GM06990 (cell line): Measurements from ENCODE around the gene HMCN1.
A peak's percentile ranks its signal among the peaks of the same experiment; 100 is the strongest.
"Not testable (repeated sequence)": the region's sequence is repeated elsewhere in the genome, so short reads cannot be mapped to it uniquely, and the experiment has no call there.

Source experiments
- DNase-seq: peaks from one replicate; pipeline ENCODE4 v3.0.0-alpha.2; 2011; ENCODE audit not compliant: insufficient read length; ENCODE audit errors: extremely low read depth
- H3K27me3 ChIP-seq: replicated peaks from 2 replicates; pipeline ENCODE4 v1.6.0; 2011; ENCODE audit warnings: low read length; ENCODE audit not compliant: control insufficient read depth, insufficient read depth
- H3K36me3 ChIP-seq: 2 replicates; pipeline ENCODE4 v1.5.1; 2011; ENCODE audit warnings: low read length; ENCODE audit not compliant: control insufficient read depth, insufficient read depth
- H3K4me3 ChIP-seq: replicated peaks from 2 replicates; pipeline ENCODE4 v1.5.1; 2011; ENCODE audit warnings: low read depth, mild to moderate bottlenecking, control low read depth, low read length
- TF ChIP-seq, protein P1 (sequence below): IDR thresholded peaks from 2 replicates; pipeline ENCODE4 v1.5.1; 2011; ENCODE audit warnings: low read length, control low read depth, mild to moderate bottlenecking, inconsistent platforms; ENCODE audit not compliant: insufficient read depth, poor library complexity, severe bottlenecking

HMCN1 gene

DNA sequence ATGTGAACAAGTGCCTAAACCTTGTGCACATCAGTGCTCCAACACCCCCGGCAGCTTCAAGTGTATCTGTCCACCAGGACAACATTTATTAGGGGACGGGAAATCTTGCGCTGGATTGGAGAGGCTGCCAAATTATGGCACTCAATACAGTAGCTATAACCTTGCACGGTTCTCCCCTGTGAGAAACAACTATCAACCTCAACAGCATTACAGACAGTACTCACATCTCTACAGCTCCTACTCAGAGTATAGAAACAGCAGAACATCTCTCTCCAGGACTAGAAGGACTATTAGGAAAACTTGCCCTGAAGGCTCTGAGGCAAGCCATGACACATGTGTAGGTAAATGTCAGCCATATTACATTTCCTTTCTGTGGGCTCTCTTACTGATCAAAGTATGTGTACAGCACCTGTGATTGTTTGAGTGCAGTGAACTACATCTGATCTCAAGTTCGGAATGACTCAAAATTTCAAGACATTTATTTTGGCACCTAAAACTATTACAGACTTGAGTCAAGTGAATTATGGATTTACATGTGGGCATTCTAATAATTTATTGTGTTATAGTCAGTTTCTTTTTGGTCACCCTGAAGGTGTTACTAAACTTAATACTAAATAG lies 444.3 kb downstream of the HMCN1 start:
- DNase-seq: peak; percentile 32
- Histone ChIP-seq H3K36me3 (no peaks in the 10 kb centered on the region), H3K27me3 (no peaks in the 10 kb centered on the region), H3K4me3 (no peak overlapping the region)
- TF ChIP-seq, protein P1, sequence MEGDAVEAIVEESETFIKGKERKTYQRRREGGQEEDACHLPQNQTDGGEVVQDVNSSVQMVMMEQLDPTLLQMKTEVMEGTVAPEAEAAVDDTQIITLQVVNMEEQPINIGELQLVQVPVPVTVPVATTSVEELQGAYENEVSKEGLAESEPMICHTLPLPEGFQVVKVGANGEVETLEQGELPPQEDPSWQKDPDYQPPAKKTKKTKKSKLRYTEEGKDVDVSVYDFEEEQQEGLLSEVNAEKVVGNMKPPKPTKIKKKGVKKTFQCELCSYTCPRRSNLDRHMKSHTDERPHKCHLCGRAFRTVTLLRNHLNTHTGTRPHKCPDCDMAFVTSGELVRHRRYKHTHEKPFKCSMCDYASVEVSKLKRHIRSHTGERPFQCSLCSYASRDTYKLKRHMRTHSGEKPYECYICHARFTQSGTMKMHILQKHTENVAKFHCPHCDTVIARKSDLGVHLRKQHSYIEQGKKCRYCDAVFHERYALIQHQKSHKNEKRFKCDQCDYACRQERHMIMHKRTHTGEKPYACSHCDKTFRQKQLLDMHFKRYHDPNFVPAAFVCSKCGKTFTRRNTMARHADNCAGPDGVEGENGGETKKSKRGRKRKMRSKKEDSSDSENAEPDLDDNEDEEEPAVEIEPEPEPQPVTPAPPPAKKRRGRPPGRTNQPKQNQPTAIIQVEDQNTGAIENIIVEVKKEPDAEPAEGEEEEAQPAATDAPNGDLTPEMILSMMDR: no peak

DNA sequence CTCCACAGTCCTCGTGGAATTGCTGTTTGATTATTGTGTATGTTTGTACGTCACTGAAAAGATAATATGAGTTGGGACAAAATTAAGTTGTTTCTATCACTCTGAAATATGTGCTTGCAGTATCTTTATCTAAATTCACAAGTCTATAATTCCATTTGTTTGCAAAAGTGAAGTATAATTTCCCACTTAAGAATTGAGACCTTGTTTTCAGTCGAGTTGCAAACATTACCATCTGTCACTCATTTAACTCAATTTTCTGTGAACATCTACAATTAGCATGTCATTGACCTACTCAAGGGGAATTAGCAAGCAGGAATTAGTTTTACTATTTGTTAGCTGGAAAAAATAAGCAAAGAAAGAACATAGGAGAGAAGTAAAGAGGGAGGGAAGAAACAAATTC lies 445.0 kb downstream of the HMCN1 start:
- no peak for DNase-seq
- H3K4me3 ChIP-seq: no peak overlapping the region
- TF ChIP-seq, protein P1: no peak
- H3K36me3 ChIP-seq: no peaks in the 10 kb centered on the region
- no peaks in the 10 kb centered on the region for H3K27me3 ChIP-seq

DNA sequence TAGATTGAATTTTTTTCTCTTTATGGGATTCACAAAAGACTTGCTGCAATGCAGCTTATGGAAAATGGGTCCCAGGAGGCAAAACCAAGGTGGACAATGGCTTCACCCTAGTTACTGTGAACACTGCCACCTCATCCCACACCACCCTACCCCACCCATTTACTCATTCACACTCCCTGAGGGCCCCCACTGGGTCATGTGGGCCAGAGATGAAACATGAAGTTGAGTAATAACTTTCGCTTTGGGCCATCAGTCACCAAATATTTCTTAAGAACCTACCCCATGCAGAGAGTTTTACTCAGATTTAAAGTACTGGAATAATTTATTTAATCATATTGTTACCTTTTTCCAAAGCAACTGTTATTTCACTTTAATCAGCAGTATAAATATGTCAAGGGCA lies 449.0 kb downstream of the HMCN1 start:
- peak; percentile 14 for DNase-seq
- no peaks in the 10 kb centered on the region for H3K27me3 ChIP-seq
- no peak overlapping the region for H3K4me3 ChIP-seq
- H3K36me3 ChIP-seq: no peaks in the 10 kb centered on the region
- TF ChIP-seq, protein P1: no peak

DNA sequence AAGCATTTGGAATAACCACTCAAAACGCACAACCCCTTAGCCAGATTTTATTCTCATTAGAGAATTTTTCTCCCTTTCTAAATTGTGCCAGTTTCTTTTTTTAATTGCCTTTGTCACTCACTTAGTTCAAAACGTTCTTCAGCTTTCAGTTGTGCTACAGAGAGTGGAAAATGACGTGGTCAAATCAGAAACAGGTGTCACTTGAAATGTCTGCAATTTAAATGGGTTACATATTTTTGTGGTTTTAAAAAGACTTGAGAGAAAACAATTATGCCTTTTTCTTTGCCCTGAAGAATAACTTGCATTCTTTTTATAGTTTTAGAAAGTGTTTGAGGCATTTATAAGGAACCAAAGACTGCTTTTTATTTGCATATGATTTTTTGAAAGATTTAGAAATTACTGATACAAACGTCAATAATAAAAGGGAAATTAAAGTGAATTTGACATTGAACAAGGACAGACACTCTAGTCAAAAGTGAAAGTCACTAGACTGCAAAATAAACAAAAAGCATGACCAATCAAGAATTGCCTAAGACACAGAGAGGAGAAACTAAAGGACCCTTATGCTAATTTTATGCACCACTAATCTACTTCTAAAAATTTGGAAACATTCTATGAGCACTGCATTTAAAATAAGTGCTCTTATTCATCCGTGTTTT lies 449.9 kb downstream of the HMCN1 start:
- TF ChIP-seq, protein P1: no peak
- peak; percentile 25 for DNase-seq
- H3K36me3 ChIP-seq: no peaks in the 10 kb centered on the region
- no peak overlapping the region for H3K4me3 ChIP-seq
- H3K27me3 ChIP-seq: no peaks in the 10 kb centered on the region

DNA sequence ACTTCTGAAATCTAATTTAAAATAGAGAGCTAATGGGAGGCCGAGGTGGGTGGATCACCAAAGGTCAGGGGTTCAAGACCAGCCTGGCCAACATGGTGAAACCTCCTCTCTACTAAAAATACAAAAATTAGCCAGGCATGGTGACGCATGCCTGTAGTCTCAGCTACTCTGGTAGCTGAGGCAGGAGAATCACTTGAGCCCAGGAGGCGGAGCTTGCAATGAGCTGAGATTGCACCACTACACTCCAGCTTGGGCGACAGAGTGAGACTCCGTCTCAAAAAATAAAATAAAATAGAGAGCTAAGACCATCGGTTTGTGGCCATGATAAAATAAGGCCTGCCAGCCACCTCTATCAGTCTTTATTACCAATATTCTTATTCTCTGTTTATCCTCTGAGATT lies 452.1 kb downstream of the HMCN1 start:
- H3K4me3 ChIP-seq, H3K27me3 ChIP-seq, H3K36me3 ChIP-seq, DNase-seq: not testable (repeated sequence)

DNA sequence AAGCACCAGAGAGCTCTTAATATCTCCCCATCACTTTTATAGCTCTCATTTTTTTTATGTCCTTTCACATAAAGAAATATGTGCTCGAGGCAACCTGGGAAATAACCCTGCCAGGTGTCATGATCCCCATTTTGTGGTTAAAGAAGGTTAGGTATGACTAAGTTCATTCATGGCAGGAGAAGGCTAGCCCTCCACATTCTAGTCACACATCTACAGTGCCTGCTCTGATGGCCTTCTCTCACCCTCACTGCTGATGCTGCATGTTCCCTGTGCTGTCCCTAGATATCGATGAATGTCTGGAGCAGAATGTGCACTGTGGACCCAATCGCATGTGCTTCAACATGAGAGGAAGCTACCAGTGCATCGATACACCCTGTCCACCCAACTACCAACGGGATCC lies 453.4 kb downstream of the HMCN1 start:
- no peak overlapping the region for H3K4me3 ChIP-seq
- TF ChIP-seq, protein P1: no peak
- no peaks in the 10 kb centered on the region for H3K27me3 ChIP-seq
- DNase-seq: no peak
- no peaks in the 10 kb centered on the region for H3K36me3 ChIP-seq
